Measurements from ENCODE around the gene MMP10. TPM values are rescaled to one million over a fixed set of nuclear protein-coding genes. Genes with fewer than 3 reads are reported as not detected.

Gene MMP10
- total RNA-seq, 4 donors from 2014 or later, result not detected

- H3K4me1 ChIP-seq, result no peaks in the 10 kb centered on the region
- no peaks in the 10 kb centered on the region for H3K9me3 ChIP-seq
- H3K27ac ChIP-seq, result no peak overlapping the region
- TF ChIP-seq POLR2A (IDR thresholded peaks at IDR 0.05) (no peak), CTCF (IDR thresholded peaks at IDR 0.05) (no peak), EP300 (IDR thresholded peaks at IDR 0.05) (no peak), POLR2AphosphoS5 (IDR thresholded peaks at IDR 0.05) (no peak)
- no peak for DNase-seq (ENCODE audit: low spot score in 2 of 2)
- H3K27me3 ChIP-seq, result peaks cover 3% of the 10 kb centered on the region
- H3K4me3 ChIP-seq, result no peak overlapping the region
- no peaks in the 10 kb centered on the region for H3K36me3 ChIP-seq
- 80% methylated on average over 6 of the region's 6 CpGs for WGBS
These were observed 13.4 kb upstream of the MMP10 start for GRCh38 chr11:102793677-102794290.

- no peaks in the 10 kb centered on the region for H3K36me3 ChIP-seq
- H3K4me1 ChIP-seq, result no peaks in the 10 kb centered on the region
- no peak overlapping the region for H3K27ac ChIP-seq
- no peak for DNase-seq (ENCODE audit: low spot score in 2 of 2)
- peaks cover 3% of the 10 kb centered on the region for H3K27me3 ChIP-seq
- WGBS, result 76% methylated on average over 5 of the region's 5 CpGs
- TF ChIP-seq POLR2A (IDR thresholded peaks at IDR 0.05) (no peak), POLR2AphosphoS5 (IDR thresholded peaks at IDR 0.05) (no peak), EP300 (IDR thresholded peaks at IDR 0.05) (no peak), CTCF (IDR thresholded peaks at IDR 0.05) (no peak)
- H3K9me3 ChIP-seq, result no peaks in the 10 kb centered on the region
- no peak overlapping the region for H3K4me3 ChIP-seq
These were observed 12.2 kb upstream of the MMP10 start for GRCh38 chr11:102792604-102793003.

DNA sequence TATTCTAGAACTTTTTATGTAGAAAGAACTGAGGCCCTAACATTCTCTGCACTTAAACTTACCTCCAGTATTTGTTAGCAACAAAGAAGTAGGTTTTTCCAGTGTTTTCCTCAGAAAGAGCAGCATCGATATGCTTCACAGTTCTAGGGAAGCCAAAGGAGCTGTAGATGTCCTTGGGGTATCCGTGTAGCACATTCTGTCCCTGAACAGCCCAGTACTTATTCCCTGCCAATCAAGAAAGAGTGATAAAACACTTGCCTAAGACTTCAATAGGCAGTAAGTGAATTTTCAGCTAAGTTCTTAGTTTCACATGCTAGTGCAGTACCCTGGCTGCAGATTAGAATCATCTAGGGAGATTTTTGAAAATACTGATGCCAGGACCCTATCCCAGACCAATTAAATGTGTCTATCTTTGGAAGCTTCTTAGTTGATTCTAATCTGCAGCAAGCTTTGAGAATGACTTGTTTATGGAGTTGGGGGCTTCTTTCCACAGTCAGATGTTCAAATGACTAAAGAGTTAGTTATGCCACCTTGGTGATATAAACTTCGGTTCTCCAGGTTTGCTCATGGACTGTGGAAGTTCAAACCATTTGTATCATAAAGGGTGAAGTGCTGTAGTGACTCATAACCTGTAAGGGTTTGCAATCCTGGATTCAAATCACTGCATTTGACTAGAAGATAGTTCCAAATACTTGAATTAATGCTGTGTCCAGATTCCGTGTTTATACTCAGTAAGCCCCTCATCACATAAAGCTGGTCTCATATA is 11.0 kb upstream of the MMP10 start:
- 76% methylated on average over 4 of the region's 4 CpGs for WGBS
- no peak overlapping the region for H3K27ac ChIP-seq
- no peaks in the 10 kb centered on the region for H3K9me3 ChIP-seq
- no peak overlapping the region for H3K4me3 ChIP-seq
- no peaks in the 10 kb centered on the region for H3K4me1 ChIP-seq
- TF ChIP-seq CTCF (IDR thresholded peaks at IDR 0.05), result no peak
- no peak for TF ChIP-seq POLR2AphosphoS5 (IDR thresholded peaks at IDR 0.05)
- no peak for TF ChIP-seq EP300 (IDR thresholded peaks at IDR 0.05)
- TF ChIP-seq POLR2A (IDR thresholded peaks at IDR 0.05), result no peak
- H3K36me3 ChIP-seq, result no peaks in the 10 kb centered on the region
- no peak for DNase-seq (ENCODE audit: low spot score in 2 of 2)
- peaks cover 3% of the 10 kb centered on the region for H3K27me3 ChIP-seq

GRCh38 chr11:102788334-102788995 is 8.0 kb upstream of the MMP10 start:
- H3K4me3 ChIP-seq, result no peak overlapping the region
- no peak for TF ChIP-seq POLR2A (IDR thresholded peaks at IDR 0.05)
- TF ChIP-seq EP300 (IDR thresholded peaks at IDR 0.05), result no peak
- no peak for TF ChIP-seq CTCF (IDR thresholded peaks at IDR 0.05)
- no peak for TF ChIP-seq POLR2AphosphoS5 (IDR thresholded peaks at IDR 0.05)
- no peaks in the 10 kb centered on the region for H3K4me1 ChIP-seq
- no peaks in the 10 kb centered on the region for H3K9me3 ChIP-seq
- DNase-seq (ENCODE audit: low spot score in 2 of 2), result no peak
- H3K27ac ChIP-seq, result no peak overlapping the region
- H3K27me3 ChIP-seq, result peaks cover 3% of the 10 kb centered on the region
- WGBS, result 61% methylated on average over 8 of the region's 8 CpGs
- no peaks in the 10 kb centered on the region for H3K36me3 ChIP-seq

- TF ChIP-seq POLR2AphosphoS5 (IDR thresholded peaks at IDR 0.05), result no peak
- 76% methylated on average over 3 of the region's 3 CpGs for WGBS
- Histone ChIP-seq H3K4me3 (no peak overlapping the region), H3K36me3 (no peaks in the 10 kb centered on the region), H3K27me3 (no peaks in the 10 kb centered on the region), H3K27ac (no peak overlapping the region), H3K9me3 (no peaks in the 10 kb centered on the region), H3K4me1 (no peaks in the 10 kb centered on the region)
- no peak for DNase-seq (ENCODE audit: low spot score in 2 of 2)
These were observed 4.0 kb upstream of the MMP10 start for GRCh38 chr11:102784380-102784779.
